H1 (cell line): ENCODE data around the gene TEX22.

Source experiments
- CEBPB ChIP-seq: IDR thresholded peaks from 2 replicates; pipeline ENCODE4 v1.6.1; 2012; ENCODE audit warnings: low read depth, low read length
- EZH2 ChIP-seq: fragments of 200-600 bp; sonication (generic); IDR thresholded peaks from 2 replicates; pipeline ENCODE4 v1.7.1; 2012; ENCODE audit warnings: low read depth, mild to moderate bottlenecking, moderate library complexity, low read length, inconsistent platforms; ENCODE audit not compliant: severe bottlenecking
- NRF1 ChIP-seq: IDR thresholded peaks from 2 replicates; pipeline ENCODE4 v1.6.1; 2011; ENCODE audit warnings: mild to moderate bottlenecking, low read depth, low read length, improper control_type of control experiment
- POLR2AphosphoS5 ChIP-seq: IDR thresholded peaks from 2 replicates; pipeline ENCODE4 v1.6.1; 2011; ENCODE audit warnings: low read depth, low read length
- TEAD4 ChIP-seq: IDR thresholded peaks from 2 replicates; pipeline ENCODE4 v1.6.1; 2012; ENCODE audit warnings: low read depth, low read length, inconsistent platforms, mixed read lengths
- TF ChIP-seq, protein P1 (sequence below), 3 experiments: IDR thresholded peaks; 1 replicate in 2 of 3; 2 replicates in 1 of 3; pipeline versions ENCODE4 v1.5.1 to v1.6.1; 2011; ENCODE audit warnings: low read length in 3 of 3, mild to moderate bottlenecking in 3 of 3, inconsistent platforms in 2 of 3, low read depth in 1 of 3, moderate library complexity in 1 of 3; ENCODE audit not compliant: insufficient read depth in 1 of 3; ENCODE audit errors: control extremely low read depth in 1 of 3

GRCh38 chr14:105423488-105424195 lies 25.3 kb downstream of the TEX22 start:
- TF ChIP-seq POLR2AphosphoS5 (no peak), CEBPB (no peak), NRF1 (no peak), EZH2 (no peak), TEAD4 (no peak)
- TF ChIP-seq, protein P1, sequence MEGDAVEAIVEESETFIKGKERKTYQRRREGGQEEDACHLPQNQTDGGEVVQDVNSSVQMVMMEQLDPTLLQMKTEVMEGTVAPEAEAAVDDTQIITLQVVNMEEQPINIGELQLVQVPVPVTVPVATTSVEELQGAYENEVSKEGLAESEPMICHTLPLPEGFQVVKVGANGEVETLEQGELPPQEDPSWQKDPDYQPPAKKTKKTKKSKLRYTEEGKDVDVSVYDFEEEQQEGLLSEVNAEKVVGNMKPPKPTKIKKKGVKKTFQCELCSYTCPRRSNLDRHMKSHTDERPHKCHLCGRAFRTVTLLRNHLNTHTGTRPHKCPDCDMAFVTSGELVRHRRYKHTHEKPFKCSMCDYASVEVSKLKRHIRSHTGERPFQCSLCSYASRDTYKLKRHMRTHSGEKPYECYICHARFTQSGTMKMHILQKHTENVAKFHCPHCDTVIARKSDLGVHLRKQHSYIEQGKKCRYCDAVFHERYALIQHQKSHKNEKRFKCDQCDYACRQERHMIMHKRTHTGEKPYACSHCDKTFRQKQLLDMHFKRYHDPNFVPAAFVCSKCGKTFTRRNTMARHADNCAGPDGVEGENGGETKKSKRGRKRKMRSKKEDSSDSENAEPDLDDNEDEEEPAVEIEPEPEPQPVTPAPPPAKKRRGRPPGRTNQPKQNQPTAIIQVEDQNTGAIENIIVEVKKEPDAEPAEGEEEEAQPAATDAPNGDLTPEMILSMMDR (IDR thresholded peaks at IDR 0.05; ENCODE audit: control extremely low read depth in 1 of 3, insufficient read depth in 1 of 3, low read depth in 1 of 3, low read length in 3 of 3) = no peak
